ENCODE data around the gene RIT1. TPM values are rescaled to one million over a fixed set of nuclear protein-coding genes. Genes with fewer than 3 reads are reported as not detected.
A peak's percentile ranks its signal among the peaks of the same experiment; 100 is the strongest.

RIT1 gene
- total RNA-seq, 2 donors from 2014 or later = 6.9 to 16.1 TPM

DNA sequence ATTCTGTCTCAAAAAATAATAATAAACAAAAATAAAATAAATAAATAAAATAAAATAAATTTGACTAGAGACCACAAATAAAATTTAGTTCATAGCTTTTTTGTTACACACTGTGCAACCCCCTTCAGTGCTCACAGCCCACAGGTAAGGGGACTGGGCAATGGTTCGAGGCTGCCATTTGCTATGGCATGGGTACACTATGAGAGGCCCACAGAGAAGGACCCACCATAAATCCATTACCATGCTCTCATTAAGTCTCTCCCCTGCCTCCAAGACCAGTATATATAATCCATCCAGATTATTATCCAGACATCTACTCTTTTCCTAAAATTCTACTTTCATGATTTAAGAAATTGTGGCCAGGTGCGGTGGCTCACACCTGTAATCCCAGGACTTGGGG lies 8.7 kb upstream of the RIT1 start:
- H3K27ac ChIP-seq = no peak overlapping the region
- DNase-seq (no peak), ATAC-seq (no peak)
- TF ChIP-seq, protein P1, sequence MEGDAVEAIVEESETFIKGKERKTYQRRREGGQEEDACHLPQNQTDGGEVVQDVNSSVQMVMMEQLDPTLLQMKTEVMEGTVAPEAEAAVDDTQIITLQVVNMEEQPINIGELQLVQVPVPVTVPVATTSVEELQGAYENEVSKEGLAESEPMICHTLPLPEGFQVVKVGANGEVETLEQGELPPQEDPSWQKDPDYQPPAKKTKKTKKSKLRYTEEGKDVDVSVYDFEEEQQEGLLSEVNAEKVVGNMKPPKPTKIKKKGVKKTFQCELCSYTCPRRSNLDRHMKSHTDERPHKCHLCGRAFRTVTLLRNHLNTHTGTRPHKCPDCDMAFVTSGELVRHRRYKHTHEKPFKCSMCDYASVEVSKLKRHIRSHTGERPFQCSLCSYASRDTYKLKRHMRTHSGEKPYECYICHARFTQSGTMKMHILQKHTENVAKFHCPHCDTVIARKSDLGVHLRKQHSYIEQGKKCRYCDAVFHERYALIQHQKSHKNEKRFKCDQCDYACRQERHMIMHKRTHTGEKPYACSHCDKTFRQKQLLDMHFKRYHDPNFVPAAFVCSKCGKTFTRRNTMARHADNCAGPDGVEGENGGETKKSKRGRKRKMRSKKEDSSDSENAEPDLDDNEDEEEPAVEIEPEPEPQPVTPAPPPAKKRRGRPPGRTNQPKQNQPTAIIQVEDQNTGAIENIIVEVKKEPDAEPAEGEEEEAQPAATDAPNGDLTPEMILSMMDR (IDR thresholded peaks at IDR 0.05) = no peak
- no peak for TF ChIP-seq POLR2A (IDR thresholded peaks at IDR 0.05)
- no peaks in the 10 kb centered on the region for H3K4me1 ChIP-seq
- H3K27me3 ChIP-seq = no peaks in the 10 kb centered on the region
- H3K36me3 ChIP-seq (replicated peaks in 1 of 2; ENCODE audit: insufficient read depth in 1 of 2, low read depth in 2 of 2) = peaks cover 24 to 69% of the 10 kb centered on the region in 2 donors
- H3K9me3 ChIP-seq = no peaks in the 10 kb centered on the region
- intact Hi-C loops (cut with DNase I) = no loop called here
- H3K4me3 ChIP-seq = no peak overlapping the region
- 98% methylated on average over 2 of the region's 2 CpGs for WGBS, 2 donors

DNA sequence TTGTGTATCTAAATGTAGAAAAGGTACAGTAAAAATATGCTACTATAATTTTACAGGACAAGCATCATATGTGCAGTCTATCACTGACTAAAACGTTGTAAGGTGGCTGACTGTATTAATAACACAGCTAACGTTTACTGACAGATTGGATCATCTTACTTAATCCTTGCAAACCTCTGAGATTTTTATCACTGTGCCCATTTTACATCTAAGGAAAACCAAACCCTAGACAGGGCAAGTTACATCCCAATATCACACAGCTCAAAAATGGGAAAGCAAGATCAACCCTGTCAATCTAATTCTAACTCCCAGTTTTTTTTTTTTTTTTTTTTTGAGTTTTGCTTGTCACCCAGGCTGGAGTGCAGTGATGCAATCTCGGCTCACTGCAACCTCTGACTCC lies 7.5 kb upstream of the RIT1 start:
- no peak for DNase-seq
- WGBS, 2 donors = 69 to 72% methylated on average over 3 of the region's 3 CpGs

DNA sequence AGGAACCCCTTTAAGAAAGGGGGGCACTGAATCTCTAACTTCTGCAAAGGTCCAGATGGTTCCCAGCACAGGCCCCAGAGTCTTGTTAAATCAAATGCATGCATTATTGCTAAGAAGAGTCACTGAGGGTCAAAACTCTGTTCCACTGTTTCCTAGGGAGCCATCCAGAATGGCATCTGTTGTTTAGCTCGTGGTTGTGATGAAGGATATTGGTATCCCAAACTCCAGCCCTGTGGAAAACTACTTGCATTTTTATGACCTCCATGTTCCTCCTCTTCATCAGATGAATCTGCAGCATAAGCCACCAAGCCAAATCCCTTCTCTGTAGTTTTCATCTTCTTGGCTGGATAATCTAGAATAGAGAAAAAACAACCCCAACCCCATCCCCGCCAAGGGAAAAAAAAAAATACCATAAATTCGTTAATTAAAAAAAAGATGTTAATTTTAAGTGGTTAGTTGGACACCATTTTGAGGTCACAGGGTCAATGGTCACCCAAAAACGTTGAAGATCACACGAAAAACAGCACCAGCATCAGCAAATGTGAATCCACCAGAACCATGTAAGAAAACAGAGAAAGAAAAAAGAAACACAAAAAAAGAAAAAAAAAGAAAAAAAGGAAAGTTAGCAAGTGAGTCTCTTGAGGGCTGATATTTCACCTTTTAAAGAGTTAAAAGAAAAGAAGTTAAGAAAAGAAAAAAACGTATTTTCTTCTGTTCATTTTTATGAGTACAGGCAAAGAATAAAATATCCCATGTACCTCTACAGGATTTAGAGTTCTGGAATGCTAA lies 3.0 kb upstream of the RIT1 start:
- TF ChIP-seq, protein P1 (IDR thresholded peaks at IDR 0.05) = no peak
- TF ChIP-seq POLR2A (IDR thresholded peaks at IDR 0.05) = no peak
- DNase-seq (no peak), ATAC-seq (no peak)
- Histone ChIP-seq H3K4me1 (peaks cover 21% of the 10 kb centered on the region), H3K9me3 (no peaks in the 10 kb centered on the region), H3K27me3 (no peaks in the 10 kb centered on the region), H3K4me3 (no peak overlapping the region), H3K36me3 (replicated peaks in 1 of 2; ENCODE audit: insufficient read depth in 1 of 2, low read depth in 2 of 2) (peaks cover 21 to 43% of the 10 kb centered on the region in 2 donors), H3K27ac (no peak overlapping the region)
- intact Hi-C loops (cut with DNase I) = no loop called here
- 65 to 67% methylated on average over 6 of the region's 6 CpGs for WGBS, 2 donors

More for the DNA sequence above, 7.5 kb upstream of the RIT1 start:
- intact Hi-C loops (cut with DNase I) = no loop called here
- Histone ChIP-seq H3K4me3 (no peak overlapping the region), H3K27me3 (no peaks in the 10 kb centered on the region), H3K9me3 (no peaks in the 10 kb centered on the region), H3K36me3 (replicated peaks in 1 of 2; ENCODE audit: insufficient read depth in 1 of 2, low read depth in 2 of 2) (peaks cover 27 to 66% of the 10 kb centered on the region in 2 donors), H3K4me1 (no peaks in the 10 kb centered on the region), H3K27ac (no peak overlapping the region)
- TF ChIP-seq, protein P1 (IDR thresholded peaks at IDR 0.05) = no peak
- TF ChIP-seq POLR2A (IDR thresholded peaks at IDR 0.05) = no peak
- ATAC-seq = no peak

DNA sequence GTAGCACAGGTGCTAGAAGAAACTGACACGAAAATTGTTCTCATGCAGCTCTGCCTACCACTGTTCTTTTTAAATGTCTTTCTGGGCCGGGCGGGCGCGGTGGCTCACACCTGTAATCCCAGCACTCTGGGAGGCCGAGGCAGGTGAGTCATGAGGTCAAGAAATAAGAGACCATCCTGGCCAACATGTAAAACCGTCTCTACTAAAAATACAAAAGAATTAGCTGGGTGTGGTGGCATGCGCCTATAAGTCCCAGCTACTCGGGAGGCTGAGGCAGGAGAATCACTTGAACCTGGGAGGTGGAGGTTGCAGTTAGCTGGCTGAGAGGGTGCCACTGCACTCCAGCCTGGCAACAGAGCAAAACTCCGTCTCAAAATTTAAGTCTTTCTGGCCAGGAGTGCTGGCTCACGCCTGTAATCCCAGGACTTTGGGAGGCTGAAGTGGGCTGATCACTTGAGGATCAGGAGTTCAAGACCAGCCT lies 947 bp upstream of the RIT1 start:
- TF ChIP-seq, protein P1 (IDR thresholded peaks at IDR 0.05) = no peak
- TF ChIP-seq POLR2A (IDR thresholded peaks at IDR 0.05) = no peak
- no peak for DNase-seq
- Histone ChIP-seq H3K36me3 (replicated peaks in 1 of 2; ENCODE audit: insufficient read depth in 1 of 2, low read depth in 2 of 2) (peaks cover 16 to 32% of the 10 kb centered on the region in 2 donors), H3K27ac (peak overlapping the region; percentile 79 to 87 (median 83)), H3K4me1 (peaks cover 21% of the 10 kb centered on the region), H3K9me3 (no peaks in the 10 kb centered on the region), H3K27me3 (no peaks in the 10 kb centered on the region), H3K4me3 (no peak overlapping the region)
- ATAC-seq = no peak
- intact Hi-C loops (cut with DNase I) = no loop called here
- WGBS, 2 donors = 71 to 82% methylated on average over 3 to 11 of the region's 11 CpGs
